DND-41 (cell line): Measurements from ENCODE around the gene PHB1.

Experiments used
- EZH2 ChIP-seq: IDR thresholded peaks from 3 replicates; pipeline ENCODE4 v1.6.1; 2012; ENCODE audit warnings: borderline replicate concordance, low read depth, mild to moderate bottlenecking, moderate library complexity, low read length, inconsistent platforms; ENCODE audit not compliant: severe bottlenecking
- TF ChIP-seq, protein P1 (sequence below): IDR thresholded peaks from 2 replicates; pipeline ENCODE4 v1.5.1; 2012; ENCODE audit warnings: borderline replicate concordance, low read length, moderate library complexity, mild to moderate bottlenecking; ENCODE audit not compliant: poor library complexity, severe bottlenecking; ENCODE audit errors: extremely low read depth

DNA sequence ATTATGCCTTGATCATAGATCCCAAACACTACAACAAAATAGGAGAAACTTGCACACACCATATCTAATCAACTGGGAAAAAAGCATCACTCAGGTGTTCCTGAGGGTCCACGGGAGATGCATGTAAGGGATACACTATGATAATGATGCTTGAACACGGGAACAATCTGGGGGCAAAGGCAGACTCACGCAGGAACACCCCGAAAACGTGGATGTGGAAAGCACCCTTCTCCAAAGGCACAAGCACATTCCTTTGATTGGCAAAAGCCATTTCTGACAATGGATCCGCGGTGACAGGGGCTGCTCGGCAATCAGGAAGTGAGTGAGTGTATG lies 53.9 kb downstream of the PHB1 start:
- TF ChIP-seq EZH2, result no peak
- TF ChIP-seq, protein P1, sequence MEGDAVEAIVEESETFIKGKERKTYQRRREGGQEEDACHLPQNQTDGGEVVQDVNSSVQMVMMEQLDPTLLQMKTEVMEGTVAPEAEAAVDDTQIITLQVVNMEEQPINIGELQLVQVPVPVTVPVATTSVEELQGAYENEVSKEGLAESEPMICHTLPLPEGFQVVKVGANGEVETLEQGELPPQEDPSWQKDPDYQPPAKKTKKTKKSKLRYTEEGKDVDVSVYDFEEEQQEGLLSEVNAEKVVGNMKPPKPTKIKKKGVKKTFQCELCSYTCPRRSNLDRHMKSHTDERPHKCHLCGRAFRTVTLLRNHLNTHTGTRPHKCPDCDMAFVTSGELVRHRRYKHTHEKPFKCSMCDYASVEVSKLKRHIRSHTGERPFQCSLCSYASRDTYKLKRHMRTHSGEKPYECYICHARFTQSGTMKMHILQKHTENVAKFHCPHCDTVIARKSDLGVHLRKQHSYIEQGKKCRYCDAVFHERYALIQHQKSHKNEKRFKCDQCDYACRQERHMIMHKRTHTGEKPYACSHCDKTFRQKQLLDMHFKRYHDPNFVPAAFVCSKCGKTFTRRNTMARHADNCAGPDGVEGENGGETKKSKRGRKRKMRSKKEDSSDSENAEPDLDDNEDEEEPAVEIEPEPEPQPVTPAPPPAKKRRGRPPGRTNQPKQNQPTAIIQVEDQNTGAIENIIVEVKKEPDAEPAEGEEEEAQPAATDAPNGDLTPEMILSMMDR, result no peak
